ENCODE measurements around the gene POGZ. TPM values are rescaled to one million over a fixed set of nuclear protein-coding genes. Genes with fewer than 3 reads are reported as not detected.
"Not testable (repeated sequence)": the region's sequence is repeated elsewhere in the genome, so short reads cannot be mapped to it uniquely, and the experiment has no call there.

POGZ gene
- total RNA-seq, 1 experiment from 2014 or later = 13.5 TPM

- DNase-seq (ENCODE audit: low read depth) = peak; percentile 85
Observed at GRCh38 chr1:151476083-151476482, 16.8 kb upstream of the POGZ start.

GRCh38 chr1:151475175-151475574 lies 15.9 kb upstream of the POGZ start:
- no peak for DNase-seq (ENCODE audit: low read depth)

DNA sequence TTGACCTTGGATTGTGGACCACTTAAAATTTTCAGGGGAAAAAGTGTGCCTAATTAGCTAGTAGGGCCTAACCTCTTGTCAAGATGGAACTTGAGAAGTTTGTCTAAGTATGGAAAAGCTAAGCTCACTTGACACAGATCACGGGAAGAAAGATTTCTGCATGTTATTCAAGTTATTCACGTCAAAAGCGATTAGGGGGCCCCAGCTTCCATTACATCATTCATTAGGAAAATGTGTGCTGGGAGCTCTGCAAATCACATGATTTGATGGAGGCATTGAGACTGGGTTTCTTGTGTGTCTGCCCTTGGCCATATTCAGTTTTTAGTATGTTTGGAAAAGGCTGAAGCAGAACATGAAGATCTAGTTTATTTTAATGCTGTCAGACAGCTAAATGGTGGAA lies 15.5 kb upstream of the POGZ start:
- no peak for DNase-seq (ENCODE audit: low read depth)

GRCh38 chr1:151472856-151473731 lies 13.8 kb upstream of the POGZ start:
- DNase-seq (ENCODE audit: low read depth) = peak; percentile 82

GRCh38 chr1:151465026-151465425 lies 5.7 kb upstream of the POGZ start:
- no peak for DNase-seq (ENCODE audit: low read depth)

DNA sequence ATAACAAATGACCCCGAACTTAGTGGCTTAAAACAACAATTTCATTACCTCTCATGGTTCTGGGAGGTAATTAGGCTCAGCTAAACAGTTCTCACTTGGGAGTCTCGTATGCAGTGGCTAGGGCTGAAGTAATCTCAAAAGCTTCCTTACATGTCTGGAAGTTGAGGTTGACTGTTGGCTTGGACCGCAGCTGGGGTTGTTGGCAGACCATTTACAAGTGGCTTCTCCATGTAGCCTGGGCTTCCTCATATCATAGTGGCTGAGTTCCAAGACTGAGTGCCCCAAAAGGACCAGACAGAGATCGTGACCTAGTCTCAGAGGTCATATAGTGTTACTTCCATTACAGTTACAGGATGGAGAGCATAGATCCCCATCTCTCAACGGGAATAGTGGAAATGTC lies 2.4 kb upstream of the POGZ start:
- no peak for DNase-seq (ENCODE audit: low read depth)

DNA sequence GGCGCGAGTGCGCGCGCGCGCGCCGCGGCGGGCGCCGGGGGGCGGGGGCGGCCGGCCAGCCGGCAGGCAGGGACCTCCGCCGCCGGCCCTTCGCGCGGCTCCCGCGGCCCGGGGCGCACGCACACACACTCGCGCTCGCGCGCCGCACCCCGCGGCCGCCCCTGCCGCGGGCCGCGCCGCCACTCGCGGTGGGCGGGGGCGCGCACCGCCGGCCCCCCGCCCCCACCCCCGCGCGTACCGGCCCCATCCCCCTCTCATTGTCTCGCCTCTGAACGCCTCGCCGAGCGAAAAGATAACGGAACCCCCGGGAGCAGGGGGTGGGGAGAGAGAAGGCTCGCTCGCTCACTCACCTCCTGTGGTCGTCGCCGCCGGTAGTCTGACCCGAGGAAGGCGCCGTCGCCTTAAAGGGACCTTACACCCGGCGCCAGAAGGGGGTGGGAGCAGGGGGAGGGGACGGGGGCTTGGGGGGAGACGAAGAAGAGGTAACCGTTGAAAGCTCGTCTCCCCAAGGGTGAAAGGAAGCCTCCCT lies 428 bp downstream of the POGZ start:
- peak; percentile 67 for DNase-seq (ENCODE audit: low read depth)

- DNase-seq (ENCODE audit: low read depth) = peak; percentile 81
Observed at GRCh38 chr1:151457911-151458801, 1.1 kb downstream of the POGZ start.

GRCh38 chr1:151455966-151456365 lies 3.3 kb downstream of the POGZ start:
- DNase-seq (ENCODE audit: low read depth) = no peak

DNA sequence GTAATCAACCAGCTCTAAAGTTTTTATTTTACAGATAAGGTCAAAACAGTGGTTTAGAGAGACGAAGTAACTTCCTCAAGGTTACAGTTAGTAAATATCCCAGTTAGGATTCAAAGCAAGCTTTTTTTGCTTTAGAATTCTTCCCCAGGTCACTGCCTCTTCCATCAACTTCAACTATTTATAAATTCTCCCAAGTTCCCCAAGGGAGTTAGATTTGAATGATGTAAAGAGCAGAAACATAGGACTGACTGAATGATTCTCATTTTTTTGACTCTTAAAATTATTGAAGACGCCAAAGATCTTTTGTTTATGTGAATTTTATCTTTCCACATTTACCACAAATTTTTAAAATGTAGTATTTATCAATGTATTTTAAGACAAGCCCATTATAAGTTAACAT lies 4.1 kb downstream of the POGZ start:
- DNase-seq (ENCODE audit: low read depth) = no peak

DNA sequence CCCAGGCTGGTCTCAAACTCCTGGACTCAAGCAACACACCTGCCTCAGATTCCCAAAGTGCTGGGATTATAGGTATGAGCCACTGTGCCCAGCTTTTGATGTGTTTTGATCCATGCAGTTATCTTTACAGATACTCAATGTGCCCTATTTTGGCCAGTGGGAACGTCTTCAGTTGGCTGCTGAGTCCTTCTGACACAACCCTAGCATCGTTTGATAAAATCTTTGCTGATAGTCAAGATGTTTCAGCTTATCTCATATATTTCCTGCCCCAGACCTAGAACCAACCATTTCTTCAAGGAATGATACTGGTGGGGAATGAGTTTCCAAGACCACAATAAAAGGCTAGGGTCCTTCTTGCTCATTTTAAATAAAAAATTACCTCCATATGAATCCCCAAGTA lies 11.6 kb downstream of the POGZ start:
- DNase-seq (ENCODE audit: low read depth) = no peak

- DNase-seq (ENCODE audit: low read depth) = no peak
Observed at GRCh38 chr1:151444783-151445177, 14.5 kb downstream of the POGZ start.

DNA sequence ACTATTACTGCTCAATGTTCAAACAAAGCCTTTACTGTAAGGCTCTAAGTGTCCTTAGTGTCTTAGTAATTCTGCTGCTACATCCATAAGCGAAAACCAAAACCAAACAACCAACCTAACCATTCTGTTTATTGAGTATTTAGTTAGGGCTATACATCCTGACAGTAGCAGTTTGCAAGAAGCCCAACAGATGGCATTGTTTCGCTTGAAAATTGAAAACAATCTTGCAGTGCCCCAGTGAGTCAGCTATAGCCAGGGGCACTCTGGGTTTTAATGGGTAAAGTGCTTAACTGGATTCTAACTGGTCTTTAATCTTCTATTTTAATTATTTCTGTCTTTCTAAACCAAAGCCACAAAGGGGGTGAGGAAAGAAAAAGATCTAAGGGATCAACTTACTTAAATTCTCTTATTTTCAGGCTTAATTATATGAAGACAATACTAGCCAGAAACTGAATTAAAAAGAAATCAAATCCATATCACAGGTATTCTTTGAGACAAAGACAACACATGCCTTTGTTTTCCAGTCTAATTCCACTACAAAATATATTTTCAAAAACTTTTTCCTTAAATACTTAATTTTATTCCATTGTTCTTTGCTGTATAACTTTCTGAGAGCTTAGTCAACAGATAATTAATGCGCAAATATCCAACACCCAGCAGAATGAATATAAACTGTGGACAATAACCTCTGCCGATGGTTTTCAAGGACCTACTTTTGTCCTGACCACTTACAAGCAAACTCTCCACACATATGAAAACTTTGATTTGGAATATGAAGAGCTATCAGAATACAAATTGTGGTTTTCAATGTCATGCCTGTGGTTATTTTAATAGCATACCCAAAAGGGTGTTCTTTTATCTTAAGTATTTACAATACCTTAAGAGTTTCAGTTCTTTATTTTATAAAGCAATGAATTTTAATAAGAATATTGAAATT lies 15.2 kb downstream of the POGZ start:
- DNase-seq (ENCODE audit: low read depth) = peak; percentile 86

DNA sequence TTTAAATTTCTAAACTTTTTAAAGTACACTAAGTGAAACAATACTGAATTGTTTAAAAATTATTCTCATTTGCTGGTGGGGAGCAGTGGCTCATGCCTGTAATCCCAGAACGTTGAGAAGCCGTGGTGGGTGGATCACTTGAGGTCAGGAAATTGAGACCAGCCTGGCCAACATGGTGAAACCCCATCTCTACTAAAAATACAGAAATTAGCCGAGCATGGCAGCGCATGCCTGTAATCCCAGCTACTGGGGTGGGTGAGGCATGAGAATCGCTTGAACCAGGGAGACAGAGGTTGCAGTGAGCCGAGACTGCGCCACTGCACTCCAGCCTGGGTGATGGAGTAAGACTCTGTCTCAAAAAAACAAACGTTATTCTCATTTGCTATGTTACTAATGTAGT lies 21.9 kb downstream of the POGZ start:
- not testable (repeated sequence) for DNase-seq (ENCODE audit: low read depth)

DNA sequence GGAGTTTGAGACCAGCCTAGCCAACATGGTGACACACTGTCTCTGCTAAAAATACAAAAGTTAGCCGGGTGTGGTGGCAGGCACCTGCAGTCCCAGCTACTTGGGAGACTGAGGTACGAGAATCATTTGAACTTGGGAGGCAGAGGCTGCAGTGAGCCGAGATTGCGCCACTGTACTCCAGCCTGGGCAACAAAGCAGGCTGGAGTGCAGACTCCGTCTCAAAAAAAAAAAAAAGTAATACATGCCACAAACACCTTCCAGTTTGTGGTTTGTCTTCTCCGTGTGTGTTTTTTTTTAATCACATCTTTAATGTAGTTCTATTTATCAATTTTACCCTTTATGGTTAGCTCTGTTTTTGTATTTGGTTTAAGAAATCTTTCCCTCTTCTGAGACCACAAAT lies 22.3 kb downstream of the POGZ start:
- no peak for DNase-seq (ENCODE audit: low read depth)

GRCh38 chr1:151435174-151435573 lies 24.1 kb downstream of the POGZ start:
- no peak for DNase-seq (ENCODE audit: low read depth)

DNA sequence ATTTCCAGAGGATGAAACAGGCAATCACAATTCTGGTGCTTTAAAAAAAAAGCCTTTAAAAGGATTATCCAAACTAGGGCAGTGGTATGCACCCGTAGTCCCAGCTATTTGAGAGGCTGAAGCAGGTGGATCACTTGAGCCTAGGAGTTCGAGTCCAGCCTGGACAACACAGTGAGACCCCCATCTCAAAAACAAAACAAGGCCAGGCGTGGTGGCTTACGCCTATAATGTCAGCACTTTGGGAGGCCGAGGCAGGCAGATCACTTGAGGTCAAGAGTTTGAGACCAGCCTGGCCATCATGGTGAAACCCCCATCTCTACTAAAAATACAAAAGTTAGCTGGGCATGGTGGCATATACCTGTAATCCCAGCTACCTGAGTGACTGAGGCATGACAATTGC lies 25.5 kb downstream of the POGZ start:
- not testable (repeated sequence) for DNase-seq (ENCODE audit: low read depth)

DNA sequence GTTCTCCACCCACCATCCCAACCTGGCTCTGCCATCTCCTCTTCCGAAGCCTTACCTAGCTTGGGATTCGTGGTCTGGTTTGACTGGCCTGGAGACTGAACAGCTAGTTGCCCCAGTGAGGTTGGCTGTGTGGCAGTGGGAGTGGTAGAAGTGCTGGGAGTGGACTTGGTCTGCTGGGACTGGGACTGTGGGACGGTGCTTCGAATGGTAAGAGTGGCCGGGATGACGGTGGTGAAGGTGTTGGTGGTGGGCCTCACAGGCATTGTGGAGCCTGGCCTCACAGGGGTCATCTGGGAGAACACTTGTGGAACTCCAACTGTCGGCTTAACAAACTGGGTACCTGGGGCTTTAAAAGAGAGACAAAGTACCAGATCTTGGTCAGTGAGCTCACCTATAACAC lies 31.2 kb downstream of the POGZ start:
- DNase-seq (ENCODE audit: low read depth) = no peak

DNA sequence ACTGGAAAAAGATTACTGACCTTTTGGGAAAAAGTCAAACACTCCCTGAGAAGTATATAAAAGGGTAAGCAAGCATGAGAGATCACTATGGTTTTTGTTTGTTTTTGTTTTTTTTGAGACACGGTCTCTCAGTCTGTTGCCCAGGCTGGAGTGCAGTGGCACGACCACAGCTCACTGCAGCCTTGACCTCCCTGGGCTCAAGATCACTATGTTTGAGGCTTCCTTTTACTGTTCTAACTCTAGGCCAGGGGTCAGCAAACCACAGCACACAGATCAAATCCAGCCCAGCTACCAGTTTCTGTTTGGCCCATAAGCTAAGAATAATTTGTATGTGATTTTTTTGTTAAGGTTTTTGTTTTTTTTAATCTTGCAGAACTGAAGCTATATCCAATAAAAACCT lies 34.2 kb downstream of the POGZ start:
- no peak for DNase-seq (ENCODE audit: low read depth)

GRCh38 chr1:151419819-151420218 lies 39.5 kb downstream of the POGZ start:
- DNase-seq (ENCODE audit: low read depth) = no peak

DNA sequence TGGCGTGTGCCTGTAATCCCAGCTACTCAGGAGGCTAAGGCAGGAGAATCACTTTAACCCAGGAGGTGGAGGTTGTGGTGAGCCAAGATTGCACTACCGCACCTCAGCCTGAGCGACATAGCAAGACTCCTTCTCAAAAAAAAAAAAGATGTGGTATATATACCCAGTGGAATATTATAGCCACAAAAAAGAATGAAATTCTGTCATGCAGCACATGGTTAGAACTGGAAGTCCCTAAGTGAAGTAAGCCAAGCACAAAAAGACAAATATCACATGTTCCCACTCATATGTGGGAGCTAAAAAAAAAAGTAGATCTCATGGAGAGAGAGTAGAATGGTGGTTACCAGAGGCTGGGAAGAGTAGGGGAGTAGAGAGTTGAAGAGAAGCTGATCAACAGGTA lies 41.2 kb downstream of the POGZ start:
- DNase-seq (ENCODE audit: low read depth) = no peak
